ENCODE measurements around the gene PREB.

GRCh38 chr2:27089111-27089954, 45.1 kb downstream of the PREB start:
- TF ChIP-seq CTCF (IDR thresholded peaks at IDR 0.05; ENCODE audit: poor library complexity) (no peak), EZH2 (IDR thresholded peaks at IDR 0.05; ENCODE audit: borderline replicate concordance) (no peak)

Measured in hepatocyte (in vitro differentiated cells).